Liver (tissue), 9 donors: ENCODE results near the gene USH2A. TPM values are rescaled to one million over a fixed set of nuclear protein-coding genes. Genes with fewer than 3 reads are reported as not detected.

Source experiments
- DNase-seq: peaks from one replicate; pipeline ENCODE4 v3.0.0-alpha.2; 2017; ENCODE audit warnings: low spot score
- H3K27ac ChIP-seq, 2 donors: one replicate each; pipeline ENCODE4 v1.7.0; 2013; ENCODE audit warnings: inconsistent platforms in 2 of 2, low read length in 2 of 2, control low read depth in 1 of 2, low read depth in 1 of 2, mild to moderate bottlenecking in 1 of 2
- H3K27me3 ChIP-seq, 4 donors: one replicate each; pipeline versions ENCODE4 v1.6.1 to v1.7.0; 2013; ENCODE audit warnings: low read length in 3 of 4, inconsistent platforms in 1 of 4, mild to moderate bottlenecking in 1 of 4, moderate library complexity in 1 of 4; ENCODE audit not compliant: control insufficient read depth in 4 of 4, insufficient read depth in 4 of 4
- H3K36me3 ChIP-seq, 4 donors: one replicate each; pipeline versions ENCODE4 v1.6.1 to v1.7.0; 2013; ENCODE audit warnings: low read length in 3 of 4, mild to moderate bottlenecking in 3 of 4, low read depth in 1 of 4, moderate library complexity in 1 of 4; ENCODE audit not compliant: control insufficient read depth in 4 of 4, insufficient read depth in 3 of 4
- H3K4me1 ChIP-seq, 4 donors: one replicate each; pipeline versions ENCODE4 v1.6.1 to v1.7.0; 2013; ENCODE audit warnings: low read length in 3 of 4, mild to moderate bottlenecking in 3 of 4, moderate library complexity in 1 of 4; ENCODE audit not compliant: control insufficient read depth in 4 of 4, insufficient read depth in 4 of 4
- H3K4me3 ChIP-seq, 3 donors: one replicate each; pipeline versions ENCODE4 v1.6.1 to v1.7.0; 2013; ENCODE audit warnings: low read length in 3 of 3, control low read depth in 1 of 3, low read depth in 1 of 3, mild to moderate bottlenecking in 1 of 3
- H3K9ac ChIP-seq, 2 donors: one replicate each; pipeline ENCODE4 v1.7.0; 2013; ENCODE audit warnings: low read length in 2 of 2, mild to moderate bottlenecking in 2 of 2, moderate library complexity in 2 of 2, control low read depth in 1 of 2, low read depth in 1 of 2
- H3K9me3 ChIP-seq, 4 donors: one replicate each; pipeline versions ENCODE4 v1.6.1 to v1.7.0; 2013; ENCODE audit warnings: low read length in 3 of 4; ENCODE audit not compliant: control insufficient read depth in 4 of 4
- CTCF ChIP-seq: fragments of 150-350 bp; IDR thresholded peaks from 2 replicates; pipeline ENCODE4 v1.5.1; 2017; ENCODE audit warnings: improper control_type of control experiment, low read depth, low read length; ENCODE audit not compliant: missing input control
- EGR1 ChIP-seq, 2 donors: IDR thresholded peaks; 2 replicates each; pipeline ENCODE4 v1.6.1; 2016 to 2018; ENCODE audit warnings: antibody characterized with exemption in 2 of 2, low read depth in 2 of 2
- FOXA1 ChIP-seq: IDR thresholded peaks from 2 replicates; pipeline ENCODE4 v1.6.1; 2016; ENCODE audit warnings: antibody characterized with exemption
- FOXA2 ChIP-seq: IDR thresholded peaks from 2 replicates; pipeline ENCODE4 v1.6.1; 2016; ENCODE audit warnings: antibody characterized with exemption
- GABPA ChIP-seq, 2 donors: IDR thresholded peaks in 1 of 2; conservative IDR thresholded peaks in 1 of 2; 2 replicates each; pipeline ENCODE4 v1.6.1; 2016; ENCODE audit warnings: antibody characterized with exemption in 2 of 2, mild to moderate bottlenecking in 1 of 2, moderate library complexity in 1 of 2
- MAX ChIP-seq: IDR thresholded peaks from 2 replicates; pipeline ENCODE4 v1.6.1; 2016; ENCODE audit warnings: antibody characterized with exemption
- NR2F2 ChIP-seq: IDR thresholded peaks from 2 replicates; pipeline ENCODE4 v1.6.1; 2016; ENCODE audit warnings: antibody characterized with exemption
- RAD21 ChIP-seq, 2 donors: IDR thresholded peaks; 2 replicates each; pipeline ENCODE4 v1.6.1; 2016; ENCODE audit warnings: antibody characterized with exemption in 2 of 2, mild to moderate bottlenecking in 2 of 2
- RXRA ChIP-seq, 2 donors: IDR thresholded peaks; 2 replicates each; pipeline ENCODE4 v1.6.1; 2017 to 2018; ENCODE audit warnings: antibody characterized with exemption in 2 of 2, mild to moderate bottlenecking in 1 of 2
- SP1 ChIP-seq: IDR thresholded peaks from 2 replicates; pipeline ENCODE4 v1.6.1; 2018; ENCODE audit warnings: antibody characterized with exemption, mild to moderate bottlenecking
- TAF1 ChIP-seq: conservative IDR thresholded peaks from 2 replicates; pipeline ENCODE4 v1.6.1; 2016; ENCODE audit warnings: antibody characterized with exemption, mild to moderate bottlenecking
- YY1 ChIP-seq: IDR thresholded peaks from 2 replicates; pipeline ENCODE4 v1.6.1; 2016; ENCODE audit warnings: antibody characterized with exemption, mild to moderate bottlenecking
- ZBTB33 ChIP-seq: IDR thresholded peaks from 2 replicates; pipeline ENCODE4 v1.6.1; 2016; ENCODE audit warnings: antibody characterized with exemption
- WGBS: extraction: QIAGEN DNeasy Blood & Tissue Kit; methylation state at CpG from one replicate; pipeline ENCODE4 v1.1.7; 2013; 5-methylcytosine and 5-hydroxymethylcytosine counted together
- polyA plus RNA-seq, 2 donors: library from polyadenylated mRNA; stranded (reverse) in 1 of 2; unstranded in 1 of 2; fragments of 200-250 nt in 1 of 2; fragments of >200 nt in 1 of 2; fragmentation: Nextera tagmentation in 1 of 2; extraction: Ambion mirVana in 1 of 2; gene quantifications; one replicate each; pipeline versions ENCODE4 v1.2.1 to v1.2.3, GENCODE V29; 2013 to 2015
- total RNA-seq, 2 donors: library from RNA; depleted of rRNA; stranded (reverse); fragments of >200 nt; gene quantifications; one replicate each; pipeline ENCODE4 v1.2.3, GENCODE V29; 2014
- TF ChIP-seq, protein P1 (sequence below): IDR thresholded peaks from 2 replicates; pipeline ENCODE4 v1.6.1; 2016; ENCODE audit warnings: antibody characterized with exemption, mild to moderate bottlenecking
- donor health status: healthy.
- donor health status: healthy.
- donor health status: healthy.
- donor health status: healthy.
- donor health status: healthy.

The USH2A gene
- total and polyA plus RNA-seq, 4 donors = 0.14 to 1.0 (median 0.31) TPM

DNA sequence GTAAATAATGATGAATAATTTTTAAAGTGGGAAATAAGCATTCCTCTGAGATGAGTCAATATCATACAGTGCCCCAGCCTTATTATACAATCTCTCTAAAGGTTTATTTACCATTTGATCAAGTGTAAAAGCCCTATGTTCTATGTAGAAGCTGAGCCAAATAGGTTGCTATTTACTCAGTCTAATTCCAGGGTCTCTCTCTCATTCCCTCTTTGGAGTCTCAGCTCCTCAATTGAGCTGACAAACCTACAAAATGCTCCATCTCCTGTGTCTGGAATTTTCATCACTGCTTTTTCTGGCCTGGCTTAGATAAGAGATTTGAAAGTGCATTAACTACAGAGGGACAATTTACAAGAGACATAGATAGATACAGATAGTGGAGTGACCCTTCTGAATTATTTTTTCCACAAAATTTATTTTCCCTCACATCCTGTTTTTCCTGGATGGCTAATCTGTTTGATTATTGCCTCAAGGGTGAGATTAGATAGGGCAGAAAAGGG, 24.8 kb upstream of the USH2A start:
- Histone ChIP-seq H3K9ac (no peak overlapping the region), H3K4me1 (no peaks in the 10 kb centered on the region), H3K27ac (no peak overlapping the region), H3K9me3 (no peaks in the 10 kb centered on the region), H3K36me3 (no peaks in the 10 kb centered on the region), H3K27me3 (no peaks in the 10 kb centered on the region), H3K4me3 (no peak overlapping the region)
- TF ChIP-seq FOXA2 (no peak), MAX (no peak), RXRA (IDR thresholded peaks at IDR 0.05) (no peak), SP1 (no peak), CTCF (no peak), FOXA1 (no peak), RAD21 (IDR thresholded peaks at IDR 0.05) (no peak)
- TF ChIP-seq, protein P1, sequence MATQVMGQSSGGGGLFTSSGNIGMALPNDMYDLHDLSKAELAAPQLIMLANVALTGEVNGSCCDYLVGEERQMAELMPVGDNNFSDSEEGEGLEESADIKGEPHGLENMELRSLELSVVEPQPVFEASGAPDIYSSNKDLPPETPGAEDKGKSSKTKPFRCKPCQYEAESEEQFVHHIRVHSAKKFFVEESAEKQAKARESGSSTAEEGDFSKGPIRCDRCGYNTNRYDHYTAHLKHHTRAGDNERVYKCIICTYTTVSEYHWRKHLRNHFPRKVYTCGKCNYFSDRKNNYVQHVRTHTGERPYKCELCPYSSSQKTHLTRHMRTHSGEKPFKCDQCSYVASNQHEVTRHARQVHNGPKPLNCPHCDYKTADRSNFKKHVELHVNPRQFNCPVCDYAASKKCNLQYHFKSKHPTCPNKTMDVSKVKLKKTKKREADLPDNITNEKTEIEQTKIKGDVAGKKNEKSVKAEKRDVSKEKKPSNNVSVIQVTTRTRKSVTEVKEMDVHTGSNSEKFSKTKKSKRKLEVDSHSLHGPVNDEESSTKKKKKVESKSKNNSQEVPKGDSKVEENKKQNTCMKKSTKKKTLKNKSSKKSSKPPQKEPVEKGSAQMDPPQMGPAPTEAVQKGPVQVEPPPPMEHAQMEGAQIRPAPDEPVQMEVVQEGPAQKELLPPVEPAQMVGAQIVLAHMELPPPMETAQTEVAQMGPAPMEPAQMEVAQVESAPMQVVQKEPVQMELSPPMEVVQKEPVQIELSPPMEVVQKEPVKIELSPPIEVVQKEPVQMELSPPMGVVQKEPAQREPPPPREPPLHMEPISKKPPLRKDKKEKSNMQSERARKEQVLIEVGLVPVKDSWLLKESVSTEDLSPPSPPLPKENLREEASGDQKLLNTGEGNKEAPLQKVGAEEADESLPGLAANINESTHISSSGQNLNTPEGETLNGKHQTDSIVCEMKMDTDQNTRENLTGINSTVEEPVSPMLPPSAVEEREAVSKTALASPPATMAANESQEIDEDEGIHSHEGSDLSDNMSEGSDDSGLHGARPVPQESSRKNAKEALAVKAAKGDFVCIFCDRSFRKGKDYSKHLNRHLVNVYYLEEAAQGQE = no peak
- no peak for DNase-seq

DNA sequence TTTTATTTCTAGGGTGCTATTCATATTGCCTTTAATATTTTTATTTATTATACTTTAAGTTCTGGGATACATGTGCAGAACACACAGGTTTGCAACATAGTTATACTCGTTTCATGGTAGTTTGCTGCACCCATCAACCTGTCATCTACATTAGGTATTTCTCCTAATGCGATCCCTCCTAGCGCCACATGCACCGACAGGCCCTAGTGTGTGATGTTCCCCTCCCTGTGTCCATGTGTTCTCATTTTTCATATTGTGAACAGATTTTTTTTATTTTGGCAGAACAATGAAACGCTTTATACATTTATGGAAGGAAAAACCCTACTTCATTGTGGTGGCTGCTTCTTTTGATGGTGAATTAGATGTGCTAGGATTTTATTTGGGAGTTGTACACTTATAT, 14.4 kb upstream of the USH2A start:
- no peak for DNase-seq
- Histone ChIP-seq H3K9ac (no peak overlapping the region), H3K27me3 (no peaks in the 10 kb centered on the region), H3K27ac (no peak overlapping the region), H3K36me3 (no peaks in the 10 kb centered on the region), H3K4me1 (peaks cover 3 to 12% (median 10%) of the 10 kb centered on the region in 4 donors), H3K9me3 (no peaks in the 10 kb centered on the region), H3K4me3 (no peak overlapping the region)
- WGBS = 92% methylated on average over 5 of the region's 5 CpGs
- TF ChIP-seq TAF1 (no peak), SP1 (no peak), NR2F2 (no peak), RXRA (IDR thresholded peaks at IDR 0.05) (no peak), FOXA2 (no peak), GABPA (IDR thresholded peaks at IDR 0.05 in 1 of 2, conservative IDR thresholded peaks at IDR 0.05 in 1 of 2) (no peak)

DNA sequence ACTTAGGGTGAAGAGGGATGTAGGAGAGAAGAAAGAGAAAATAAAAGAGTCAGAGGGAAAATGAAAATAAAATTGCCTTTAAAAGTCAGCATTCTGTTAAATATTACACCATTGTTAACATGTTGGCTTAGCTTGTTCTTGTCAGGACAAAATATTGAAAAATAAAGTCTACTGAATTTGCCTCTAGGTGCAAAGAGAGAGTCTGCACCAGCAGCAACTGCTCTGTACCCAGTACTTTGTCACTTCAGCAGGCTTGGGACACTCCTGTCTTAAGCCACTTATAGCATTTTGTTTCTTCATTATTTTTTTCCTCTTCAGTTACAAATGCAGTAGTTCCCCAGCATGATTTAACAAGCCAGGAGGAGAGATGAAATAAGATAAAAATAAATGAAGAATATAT, 11.0 kb upstream of the USH2A start:
- Histone ChIP-seq H3K9ac (no peak overlapping the region), H3K27me3 (no peaks in the 10 kb centered on the region), H3K9me3 (no peaks in the 10 kb centered on the region), H3K4me3 (no peak overlapping the region), H3K36me3 (no peaks in the 10 kb centered on the region), H3K27ac (no peak overlapping the region), H3K4me1 (peaks cover 3 to 12% (median 10%) of the 10 kb centered on the region in 4 donors)
- DNase-seq = no peak
- TF ChIP-seq SP1 (no peak), EGR1 (IDR thresholded peaks at IDR 0.05; ENCODE audit: low read depth in 2 of 2) (no peak), YY1 (no peak), RXRA (IDR thresholded peaks at IDR 0.05) (no peak), MAX (no peak), ZBTB33 (no peak)
- TF ChIP-seq, protein P1 = no peak
